Stimulated activated naive B cell treated with anti-CD40 and anti-IgM and Interleukin-4, amounts not matched to agents 10 μg/mL and 1 μg/mL and 100 μg/mL, for 72 hours (primary cell): ENCODE results near the gene RBPMS2.
A peak's percentile ranks its signal among the peaks of the same experiment; 100 is the strongest.

ENCODE experiments used
- ATAC-seq, 2 donors: fragments of 150-1000 bp; cut with Tn5 transposase; replicated peaks; 2 replicates each; pipeline ENCODE4 v1.10.0; 2021; ENCODE audit warnings: moderate library complexity in 1 of 2
- DNase-seq: peaks from one replicate; pipeline ENCODE4 v3.0.0; 2021
- H3K27ac Mint-ChIP-seq: one replicate; pipeline ENCODE4 v1.8.0; 2022; ENCODE audit warnings: mild to moderate bottlenecking, mixed read lengths
- H3K27me3 Mint-ChIP-seq, 2 donors: one replicate each; pipeline ENCODE4 v1.8.0; 2022; ENCODE audit warnings: mixed read lengths in 2 of 2
- H3K36me3 Mint-ChIP-seq, 2 donors: one replicate each; pipeline ENCODE4 v1.8.0; 2022; ENCODE audit warnings: mixed read lengths in 2 of 2, mild to moderate bottlenecking in 1 of 2
- H3K4me1 Mint-ChIP-seq, 2 donors: one replicate each; pipeline ENCODE4 v1.8.0; 2022; ENCODE audit warnings: mixed read lengths in 2 of 2, mild to moderate bottlenecking in 1 of 2
- H3K4me3 Mint-ChIP-seq, 2 donors: one replicate each; pipeline ENCODE4 v1.8.0; 2022; ENCODE audit warnings: mild to moderate bottlenecking in 2 of 2, mixed read lengths in 2 of 2, moderate library complexity in 1 of 2
- H3K9me3 Mint-ChIP-seq, 2 donors: one replicate each; pipeline ENCODE4 v1.8.0; 2022; ENCODE audit warnings: mixed read lengths in 2 of 2, mild to moderate bottlenecking in 1 of 2

The RBPMS2 gene

GRCh38 chr15:64774629-64775493 is 528 bp downstream of the RBPMS2 start:
- H3K4me1 Mint-ChIP-seq: peaks cover 3 to 11% of the 10 kb centered on the region in 2 donors
- ATAC-seq (peak; percentile 41 to 56), DNase-seq (no peak)
- no peaks in the 10 kb centered on the region for H3K36me3 Mint-ChIP-seq
- no peaks in the 10 kb centered on the region for H3K9me3 Mint-ChIP-seq
- H3K4me3 Mint-ChIP-seq: peak overlapping the region; percentile 51 to 65
- H3K27me3 Mint-ChIP-seq: peaks cover 28 to 53% of the 10 kb centered on the region in 2 donors
- no peak overlapping the region for H3K27ac Mint-ChIP-seq

GRCh38 chr15:64774037-64774628 is 1.3 kb downstream of the RBPMS2 start:
- DNase-seq: no peak
- Mint-ChIP-seq H3K9me3 (no peaks in the 10 kb centered on the region), H3K4me3 (peak overlapping the region; percentile 51 to 61), H3K4me1 (peaks cover 3 to 11% of the 10 kb centered on the region in 2 donors), H3K27me3 (peaks cover 28 to 47% of the 10 kb centered on the region in 2 donors), H3K27ac (no peak overlapping the region), H3K36me3 (no peaks in the 10 kb centered on the region)
- no peak for ATAC-seq

GRCh38 chr15:64773606-64774005 is 1.8 kb downstream of the RBPMS2 start:
- no peak for DNase-seq
- H3K27ac Mint-ChIP-seq: no peak overlapping the region
- peaks cover 28 to 44% of the 10 kb centered on the region in 2 donors for H3K27me3 Mint-ChIP-seq
- H3K4me1 Mint-ChIP-seq: peaks cover 3 to 11% of the 10 kb centered on the region in 2 donors
- H3K9me3 Mint-ChIP-seq: no peaks in the 10 kb centered on the region
- no peaks in the 10 kb centered on the region for H3K36me3 Mint-ChIP-seq
- peak overlapping the region in 1 of 2 donors; percentile 17 for H3K4me3 Mint-ChIP-seq
- ATAC-seq: no peak

- no peak for DNase-seq
- Mint-ChIP-seq H3K4me1 (peaks cover 4 to 15% of the 10 kb centered on the region in 2 donors), H3K27ac (no peak overlapping the region), H3K4me3 (no peak overlapping the region), H3K36me3 (no peaks in the 10 kb centered on the region), H3K27me3 (peaks cover 28 to 44% of the 10 kb centered on the region in 2 donors), H3K9me3 (no peaks in the 10 kb centered on the region)
- ATAC-seq: no peak
These were observed 2.4 kb downstream of the RBPMS2 start for GRCh38 chr15:64772964-64773363.

- no peaks in the 10 kb centered on the region for H3K36me3 Mint-ChIP-seq
- no peak overlapping the region for H3K27ac Mint-ChIP-seq
- no peaks in the 10 kb centered on the region for H3K9me3 Mint-ChIP-seq
- H3K4me1 Mint-ChIP-seq: peaks cover 7 to 18% of the 10 kb centered on the region in 2 donors
- H3K4me3 Mint-ChIP-seq: no peak overlapping the region
- DNase-seq (no peak), ATAC-seq (no peak)
- peaks cover 28 to 43% of the 10 kb centered on the region in 2 donors for H3K27me3 Mint-ChIP-seq
These were observed 2.9 kb downstream of the RBPMS2 start for GRCh38 chr15:64772488-64772887.

GRCh38 chr15:64770626-64771025 is 4.8 kb downstream of the RBPMS2 start:
- Mint-ChIP-seq H3K4me3 (no peak overlapping the region), H3K9me3 (no peaks in the 10 kb centered on the region), H3K27me3 (peaks cover 10 to 24% of the 10 kb centered on the region in 2 donors), H3K36me3 (no peaks in the 10 kb centered on the region), H3K4me1 (peaks cover 10 to 20% of the 10 kb centered on the region in 2 donors), H3K27ac (no peak overlapping the region)
- no peak for ATAC-seq
- no peak for DNase-seq

GRCh38 chr15:64767203-64767602 is 8.2 kb downstream of the RBPMS2 start:
- Mint-ChIP-seq H3K4me3 (no peak overlapping the region), H3K36me3 (no peaks in the 10 kb centered on the region), H3K4me1 (peaks cover 17 to 29% of the 10 kb centered on the region in 2 donors), H3K9me3 (no peaks in the 10 kb centered on the region), H3K27ac (no peak overlapping the region), H3K27me3 (no peaks in the 10 kb centered on the region)
- ATAC-seq (peak in 1 of 2 donors; percentile 36), DNase-seq (no peak)

- no peak for DNase-seq
- Mint-ChIP-seq H3K36me3 (no peaks in the 10 kb centered on the region), H3K4me3 (no peak overlapping the region), H3K27me3 (no peaks in the 10 kb centered on the region), H3K27ac (no peak overlapping the region), H3K4me1 (peaks cover 20 to 29% of the 10 kb centered on the region in 2 donors), H3K9me3 (no peaks in the 10 kb centered on the region)
- ATAC-seq: no peak
These were observed 9.3 kb downstream of the RBPMS2 start for GRCh38 chr15:64766058-64766457.

GRCh38 chr15:64763874-64764273 is 11.5 kb downstream of the RBPMS2 start:
- Mint-ChIP-seq H3K9me3 (no peaks in the 10 kb centered on the region), H3K4me3 (no peak overlapping the region)

GRCh38 chr15:64763462-64763861 is 11.9 kb downstream of the RBPMS2 start:
- H3K27ac Mint-ChIP-seq: no peak overlapping the region

More at GRCh38 chr15:64763874-64764273, 11.5 kb downstream of the RBPMS2 start:
- DNase-seq (no peak), ATAC-seq (peak; percentile 58 to 69)
- no peaks in the 10 kb centered on the region for H3K27me3 Mint-ChIP-seq
- peaks cover 20 to 29% of the 10 kb centered on the region in 2 donors for H3K4me1 Mint-ChIP-seq
- no peak overlapping the region for H3K27ac Mint-ChIP-seq
- H3K36me3 Mint-ChIP-seq: no peaks in the 10 kb centered on the region

GRCh38 chr15:64763021-64763420 is 12.4 kb downstream of the RBPMS2 start:
- Mint-ChIP-seq H3K4me1 (peaks cover 20 to 25% of the 10 kb centered on the region in 2 donors), H3K4me3 (no peak overlapping the region), H3K9me3 (no peaks in the 10 kb centered on the region), H3K27me3 (no peaks in the 10 kb centered on the region), H3K27ac (no peak overlapping the region), H3K36me3 (no peaks in the 10 kb centered on the region)
- ATAC-seq: no peak
- no peak for DNase-seq

More at GRCh38 chr15:64763462-64763861, 11.9 kb downstream of the RBPMS2 start:
- ATAC-seq (no peak), DNase-seq (no peak)
- no peaks in the 10 kb centered on the region for H3K27me3 Mint-ChIP-seq
- no peaks in the 10 kb centered on the region for H3K36me3 Mint-ChIP-seq
- peaks cover 20 to 29% of the 10 kb centered on the region in 2 donors for H3K4me1 Mint-ChIP-seq
- no peaks in the 10 kb centered on the region for H3K9me3 Mint-ChIP-seq
- H3K4me3 Mint-ChIP-seq: no peak overlapping the region

GRCh38 chr15:64762546-64762945 is 12.8 kb downstream of the RBPMS2 start:
- no peaks in the 10 kb centered on the region for H3K36me3 Mint-ChIP-seq
- H3K4me1 Mint-ChIP-seq: peaks cover 18 to 22% of the 10 kb centered on the region in 2 donors
- no peaks in the 10 kb centered on the region for H3K27me3 Mint-ChIP-seq
- DNase-seq (no peak), ATAC-seq (no peak)
- no peaks in the 10 kb centered on the region for H3K9me3 Mint-ChIP-seq
- H3K27ac Mint-ChIP-seq: no peak overlapping the region
- no peak overlapping the region for H3K4me3 Mint-ChIP-seq

GRCh38 chr15:64761156-64761555 is 14.2 kb downstream of the RBPMS2 start:
- DNase-seq (no peak), ATAC-seq (no peak)
- Mint-ChIP-seq H3K36me3 (no peaks in the 10 kb centered on the region), H3K27ac (peak overlapping the region; percentile 47), H3K4me1 (peaks cover 22 to 23% of the 10 kb centered on the region in 2 donors), H3K27me3 (no peaks in the 10 kb centered on the region), H3K4me3 (no peak overlapping the region), H3K9me3 (no peaks in the 10 kb centered on the region)

- Mint-ChIP-seq H3K9me3 (no peaks in the 10 kb centered on the region), H3K27ac (peak overlapping the region; percentile 76), H3K4me3 (no peak overlapping the region), H3K36me3 (no peaks in the 10 kb centered on the region), H3K4me1 (peaks cover 32 to 34% of the 10 kb centered on the region in 2 donors), H3K27me3 (no peaks in the 10 kb centered on the region)
- DNase-seq (no peak), ATAC-seq (no peak)
These were observed 15.3 kb downstream of the RBPMS2 start for GRCh38 chr15:64760056-64760455.
